GM21619 (cell line): ENCODE results near the gene ARHGAP26.
A peak's percentile ranks its signal among the peaks of the same experiment; 100 is the strongest.

Experiments used
- ATAC-seq: cut with Tn5 transposase; IDR thresholded peaks from one replicate; pipeline ENCODE4 v1.9.1; 2021; ENCODE audit not compliant: unreplicated experiment

The ARHGAP26 gene

GRCh38 chr5:143173139-143173889 lies 403.1 kb downstream of the ARHGAP26 start:
- ATAC-seq, result no peak

GRCh38 chr5:143174714-143175398 lies 404.7 kb downstream of the ARHGAP26 start:
- peak; percentile 97 for ATAC-seq

GRCh38 chr5:143176048-143176447 lies 405.9 kb downstream of the ARHGAP26 start:
- no peak for ATAC-seq

DNA sequence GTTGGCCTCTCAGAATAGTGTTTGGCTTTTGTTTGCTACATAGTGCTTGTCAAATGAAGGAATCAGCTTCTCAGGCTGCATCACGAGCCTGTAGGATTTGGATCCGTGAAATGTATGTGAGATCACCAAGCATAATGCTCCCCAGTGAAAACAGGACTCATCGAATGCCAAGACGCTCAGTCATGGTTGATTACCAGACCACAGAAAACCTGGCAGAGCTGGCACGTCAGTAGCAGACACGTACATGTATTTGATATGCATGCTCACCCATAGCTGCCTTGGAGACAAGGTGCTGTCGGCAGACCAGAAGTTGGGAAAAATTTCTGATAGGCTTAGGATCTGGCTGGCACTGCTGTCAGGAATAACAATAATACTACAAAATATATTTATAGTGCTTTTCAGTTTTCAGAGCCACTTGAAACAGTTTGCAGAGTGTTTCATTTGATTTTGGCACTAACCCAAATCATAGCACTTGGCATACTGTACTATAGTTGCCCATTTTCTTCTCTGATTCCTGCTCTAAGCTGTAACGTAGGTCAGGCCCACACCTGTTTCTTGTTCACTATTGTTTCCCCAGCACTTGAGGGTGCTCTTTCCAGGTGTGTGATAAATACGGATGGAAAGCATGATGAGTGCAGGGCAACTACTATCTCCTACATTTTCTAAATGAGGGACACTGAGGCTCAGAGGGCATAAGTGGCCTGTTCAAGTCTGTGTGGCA lies 407.2 kb downstream of the ARHGAP26 start:
- ATAC-seq, result no peak

- no peak for ATAC-seq
These were observed 409.1 kb downstream of the ARHGAP26 start for GRCh38 chr5:143179126-143179740.

- no peak for ATAC-seq
These were observed 410.6 kb downstream of the ARHGAP26 start for GRCh38 chr5:143180751-143181150.

GRCh38 chr5:143181173-143181572 lies 411.0 kb downstream of the ARHGAP26 start:
- ATAC-seq, result no peak

GRCh38 chr5:143182106-143182505 lies 411.9 kb downstream of the ARHGAP26 start:
- ATAC-seq, result no peak

DNA sequence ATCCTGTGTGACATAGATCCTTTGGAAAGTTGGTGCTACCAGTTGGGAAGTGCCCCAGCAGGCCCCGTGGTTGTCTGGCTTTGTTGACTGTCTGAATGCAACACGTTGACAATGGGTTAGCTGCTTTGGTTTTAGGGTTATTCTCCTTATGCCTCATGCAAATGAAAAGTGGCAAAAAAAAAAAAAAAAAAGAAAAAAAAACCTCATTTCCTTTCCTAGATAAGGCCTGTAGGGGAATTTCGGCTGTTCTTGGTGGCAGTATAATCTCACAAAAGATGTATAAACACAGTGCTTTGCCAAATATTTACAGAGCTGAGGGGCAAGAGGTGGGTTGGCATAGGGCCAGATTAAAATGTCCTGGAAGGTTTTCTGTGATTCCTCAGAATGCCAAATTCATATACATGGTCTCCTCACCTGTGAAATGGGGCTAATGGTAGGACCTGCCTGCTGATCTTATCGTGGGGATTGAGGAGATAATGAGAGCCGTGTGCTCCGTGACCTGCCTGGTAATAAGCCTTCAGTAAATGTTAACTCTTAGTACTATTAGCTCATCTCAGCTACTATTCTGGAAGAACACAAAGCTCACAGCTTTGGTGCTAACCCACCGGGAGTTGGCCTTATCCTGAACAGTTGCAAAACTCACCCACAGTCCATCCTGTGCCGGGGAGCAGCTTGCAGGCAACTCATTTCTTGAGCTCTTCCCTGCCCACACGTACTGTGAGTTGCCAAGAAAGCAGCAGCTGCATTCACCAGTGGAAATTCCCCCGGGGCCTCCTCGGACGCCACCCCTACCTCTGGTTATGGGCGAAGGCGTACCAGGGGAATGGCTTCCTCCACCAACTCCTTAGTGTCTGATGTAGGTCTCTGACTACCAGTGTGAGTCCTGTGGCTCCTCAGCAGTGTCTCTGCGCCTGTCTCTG lies 413.0 kb downstream of the ARHGAP26 start:
- peak; percentile 59 for ATAC-seq

- ATAC-seq, result no peak
These were observed 413.8 kb downstream of the ARHGAP26 start for GRCh38 chr5:143183989-143184388.

DNA sequence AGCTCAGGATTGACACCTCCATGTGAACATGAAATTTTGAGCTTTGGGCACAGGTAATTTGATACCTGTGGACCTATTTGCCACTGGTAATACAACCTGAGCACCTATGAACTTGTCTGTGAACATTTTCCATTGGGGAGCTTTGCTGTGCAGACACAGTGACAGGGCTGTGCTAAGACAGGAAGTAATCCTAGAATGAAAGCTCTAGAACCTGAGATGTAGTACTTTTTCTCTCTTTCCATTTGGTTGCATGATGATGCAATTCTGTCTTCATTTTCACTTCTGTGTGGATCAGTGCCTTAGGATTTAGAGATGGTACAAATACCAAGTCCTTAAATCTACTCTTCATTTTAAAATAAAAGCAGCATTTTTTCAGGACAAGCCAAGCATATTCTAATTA lies 416.4 kb downstream of the ARHGAP26 start:
- peak; percentile 31 for ATAC-seq

DNA sequence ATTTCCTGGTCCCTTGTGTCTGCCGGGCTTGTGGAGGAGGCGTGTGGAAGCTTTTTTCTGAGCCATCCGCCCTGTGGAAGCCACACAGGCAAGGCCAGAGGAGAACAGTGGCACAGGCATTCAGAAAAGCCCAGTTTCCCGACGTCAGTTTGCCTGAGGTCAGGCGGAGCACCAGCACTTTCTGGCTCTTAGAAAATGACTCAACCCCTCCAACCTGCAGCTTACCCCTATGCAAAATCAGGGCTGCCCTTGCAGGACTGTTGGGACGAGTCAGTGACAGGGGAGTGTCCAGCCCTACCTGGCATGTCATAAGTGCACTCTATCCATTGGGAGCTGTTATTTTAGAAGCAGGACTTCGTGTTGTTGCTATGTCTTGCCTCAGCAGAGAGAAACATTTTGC lies 417.3 kb downstream of the ARHGAP26 start:
- no peak for ATAC-seq

- no peak for ATAC-seq
These were observed 417.9 kb downstream of the ARHGAP26 start for GRCh38 chr5:143188083-143188482.

GRCh38 chr5:143188692-143189091 lies 418.5 kb downstream of the ARHGAP26 start:
- ATAC-seq, result no peak

- no peak for ATAC-seq
These were observed 420.2 kb downstream of the ARHGAP26 start for GRCh38 chr5:143190260-143190810.

GRCh38 chr5:143191720-143192119 lies 421.5 kb downstream of the ARHGAP26 start:
- ATAC-seq, result no peak

GRCh38 chr5:143192191-143192900 lies 422.2 kb downstream of the ARHGAP26 start:
- ATAC-seq, result no peak

- no peak for ATAC-seq
These were observed 424.0 kb downstream of the ARHGAP26 start for GRCh38 chr5:143194206-143194605.

DNA sequence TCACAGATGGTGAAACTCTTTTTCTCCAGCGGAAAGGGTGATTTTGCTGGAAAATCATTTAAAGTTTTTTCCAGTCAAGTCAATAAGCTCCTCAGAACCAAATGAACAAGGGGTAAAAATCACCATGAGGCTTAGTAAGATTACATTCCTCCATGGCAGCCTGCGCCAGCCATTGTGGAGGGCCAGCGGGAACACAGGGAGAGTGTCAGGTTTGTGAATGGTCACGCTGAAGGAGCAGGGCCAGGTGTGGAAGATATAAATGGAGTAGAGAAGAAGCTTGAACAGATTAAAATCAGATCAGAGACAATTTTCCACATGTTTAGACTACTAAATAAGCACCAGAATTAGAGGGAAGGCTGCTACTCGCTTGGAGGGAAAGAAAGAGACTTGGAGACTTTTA lies 424.5 kb downstream of the ARHGAP26 start:
- no peak for ATAC-seq
